Astrocyte (in vitro differentiated cells and primary cell): ENCODE measurements around the gene POU3F3. TPM values are rescaled to one million over a fixed set of nuclear protein-coding genes. Genes with fewer than 3 reads are reported as not detected.

Experiments used
- DNase-seq: peaks from one replicate; pipeline ENCODE4 v3.0.0-alpha.2; 2010; ENCODE audit warnings: low read depth
- FAIRE-seq: peaks from 2 replicates; lab custom pipeline; 2011; peaks lifted over from hg19 to GRCh38; lab: Jason Lieb, UNC
- H2AFZ ChIP-seq: 2 replicates; pipeline ENCODE4 v1.6.0; 2012; ENCODE audit warnings: low read depth, low read length, inconsistent platforms
- H3K27ac ChIP-seq: 2 replicates; pipeline ENCODE4 v1.5.1; 2011; ENCODE audit warnings: low read depth, low read length, inconsistent platforms
- H3K27me3 ChIP-seq: 2 replicates; pipeline ENCODE4 v1.6.0; 2011; ENCODE audit warnings: low read length, inconsistent platforms; ENCODE audit not compliant: insufficient read depth
- H3K36me3 ChIP-seq: 2 replicates; pipeline ENCODE4 v1.5.1; 2011; ENCODE audit warnings: low read length, inconsistent platforms; ENCODE audit not compliant: insufficient read depth
- H3K4me1 ChIP-seq: 2 replicates; pipeline ENCODE4 v1.5.1; 2011; ENCODE audit warnings: low read length, inconsistent platforms; ENCODE audit not compliant: insufficient read depth
- H3K4me2 ChIP-seq: 2 replicates; pipeline ENCODE4 v1.6.0; 2012; ENCODE audit warnings: low read length, inconsistent platforms
- H3K4me3 ChIP-seq: 2 replicates; pipeline ENCODE4 v1.5.1; 2011; ENCODE audit warnings: low read depth, mild to moderate bottlenecking, low read length, inconsistent platforms; ENCODE audit not compliant: insufficient read depth
- H3K79me2 ChIP-seq: 2 replicates; pipeline ENCODE4 v1.6.0; 2012; ENCODE audit warnings: mild to moderate bottlenecking, low read length, inconsistent platforms; ENCODE audit not compliant: insufficient read depth
- H3K9ac ChIP-seq: 2 replicates; pipeline ENCODE4 v1.6.0; 2012; ENCODE audit warnings: mild to moderate bottlenecking, low read length, inconsistent platforms
- H3K9me3 ChIP-seq: 2 replicates; pipeline ENCODE4 v1.5.1; 2012; ENCODE audit warnings: low read depth, mild to moderate bottlenecking, low read length, inconsistent platforms; ENCODE audit not compliant: insufficient read depth
- H4K20me1 ChIP-seq: 2 replicates; pipeline ENCODE4 v1.6.0; 2012; ENCODE audit warnings: low read length, inconsistent platforms; ENCODE audit not compliant: insufficient read depth
- H3K27ac Mint-ChIP-seq: one replicate; pipeline ENCODE4 v1.8.0; 2021; ENCODE audit warnings: mild to moderate bottlenecking, mixed read lengths; ENCODE audit not compliant: unreplicated experiment
- H3K27me3 Mint-ChIP-seq: one replicate; pipeline ENCODE4 v1.8.0; 2021; ENCODE audit warnings: low read depth, mixed read lengths; ENCODE audit not compliant: unreplicated experiment
- H3K36me3 Mint-ChIP-seq: one replicate; pipeline ENCODE4 v1.8.0; 2021; ENCODE audit warnings: low read depth, mixed read lengths; ENCODE audit not compliant: unreplicated experiment
- H3K4me1 Mint-ChIP-seq: one replicate; pipeline ENCODE4 v1.8.0; 2021; ENCODE audit warnings: low read depth, mixed read lengths; ENCODE audit not compliant: unreplicated experiment
- H3K4me3 Mint-ChIP-seq: one replicate; pipeline ENCODE4 v1.8.0; 2021; ENCODE audit warnings: mild to moderate bottlenecking, moderate library complexity, mixed read lengths; ENCODE audit not compliant: unreplicated experiment
- H3K9me3 Mint-ChIP-seq: one replicate; pipeline ENCODE4 v1.8.0; 2021; ENCODE audit warnings: mild to moderate bottlenecking, mixed read lengths; ENCODE audit not compliant: unreplicated experiment
- EZH2 ChIP-seq: IDR thresholded peaks from 2 replicates; pipeline ENCODE4 v1.6.1; 2012; ENCODE audit warnings: mild to moderate bottlenecking, low read length, inconsistent platforms; ENCODE audit not compliant: insufficient read depth
- total RNA-seq: library from RNA; stranded (reverse); gene quantifications from 2 replicates; pipeline ENCODE4 v1.2.1, GENCODE V29; 2021
- TF ChIP-seq, protein P1 (sequence below): IDR thresholded peaks from 2 replicates; pipeline ENCODE4 v1.5.1; 2011; ENCODE audit warnings: low read depth, mild to moderate bottlenecking, inconsistent platforms, low read length, moderate library complexity; ENCODE audit not compliant: insufficient read depth

POU3F3 gene
- total RNA-seq, 1 donor from 2014 or later, result 0.09 TPM

DNA sequence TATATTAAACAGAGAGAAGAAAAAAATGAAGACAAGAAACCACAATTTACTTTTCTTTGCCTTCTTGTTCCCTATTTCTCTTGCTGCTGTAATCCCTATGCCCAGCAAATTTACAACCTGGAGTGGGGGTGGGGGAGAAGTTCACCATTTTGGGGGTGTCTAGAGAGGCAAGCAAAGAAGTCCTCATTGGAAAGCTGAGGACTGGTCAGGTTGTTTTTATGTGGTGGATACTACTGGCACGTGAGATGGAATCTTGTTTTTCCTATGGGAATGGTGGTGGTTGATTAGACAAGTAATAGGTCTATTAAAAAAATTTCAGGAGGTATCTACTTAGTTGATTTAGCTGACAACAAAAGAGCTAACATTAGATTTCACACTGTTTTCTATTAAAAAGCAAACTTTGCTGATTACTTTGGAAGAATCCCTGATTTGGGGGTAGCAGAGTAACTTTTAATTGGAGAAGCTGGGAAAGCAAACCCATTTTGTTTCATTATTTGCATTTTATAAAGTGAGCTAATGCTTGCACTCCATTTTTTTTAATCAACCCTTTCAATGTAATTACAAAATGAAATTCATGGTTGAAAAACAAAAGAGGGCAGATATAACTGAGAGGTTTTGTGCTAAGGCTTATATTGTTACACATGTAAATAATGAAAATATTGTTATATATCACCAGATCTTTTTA lies 6.0 kb downstream of the POU3F3 start:
- H3K4me3 Mint-ChIP-seq, result no peak overlapping the region
- peaks cover 6% of the 10 kb centered on the region for H4K20me1 ChIP-seq
- H3K36me3 Mint-ChIP-seq, result peaks cover 5% of the 10 kb centered on the region
- H3K4me2 ChIP-seq, result peak overlapping the region; percentile 86
- H3K4me1 ChIP-seq, result peaks cover 17% of the 10 kb centered on the region
- peak overlapping the region; percentile 60 for H3K27ac ChIP-seq
- no peak for TF ChIP-seq EZH2
- TF ChIP-seq, protein P1, sequence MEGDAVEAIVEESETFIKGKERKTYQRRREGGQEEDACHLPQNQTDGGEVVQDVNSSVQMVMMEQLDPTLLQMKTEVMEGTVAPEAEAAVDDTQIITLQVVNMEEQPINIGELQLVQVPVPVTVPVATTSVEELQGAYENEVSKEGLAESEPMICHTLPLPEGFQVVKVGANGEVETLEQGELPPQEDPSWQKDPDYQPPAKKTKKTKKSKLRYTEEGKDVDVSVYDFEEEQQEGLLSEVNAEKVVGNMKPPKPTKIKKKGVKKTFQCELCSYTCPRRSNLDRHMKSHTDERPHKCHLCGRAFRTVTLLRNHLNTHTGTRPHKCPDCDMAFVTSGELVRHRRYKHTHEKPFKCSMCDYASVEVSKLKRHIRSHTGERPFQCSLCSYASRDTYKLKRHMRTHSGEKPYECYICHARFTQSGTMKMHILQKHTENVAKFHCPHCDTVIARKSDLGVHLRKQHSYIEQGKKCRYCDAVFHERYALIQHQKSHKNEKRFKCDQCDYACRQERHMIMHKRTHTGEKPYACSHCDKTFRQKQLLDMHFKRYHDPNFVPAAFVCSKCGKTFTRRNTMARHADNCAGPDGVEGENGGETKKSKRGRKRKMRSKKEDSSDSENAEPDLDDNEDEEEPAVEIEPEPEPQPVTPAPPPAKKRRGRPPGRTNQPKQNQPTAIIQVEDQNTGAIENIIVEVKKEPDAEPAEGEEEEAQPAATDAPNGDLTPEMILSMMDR, result no peak
- H3K27ac Mint-ChIP-seq, result peak overlapping the region; percentile 9
- H3K9me3 Mint-ChIP-seq, result peaks cover 19% of the 10 kb centered on the region
- FAIRE-seq, result no peak
- peaks cover 73% of the 10 kb centered on the region for H3K27me3 Mint-ChIP-seq
- H3K36me3 ChIP-seq, result no peaks in the 10 kb centered on the region
- DNase-seq, result no peak
- peaks cover 7% of the 10 kb centered on the region for H3K4me1 Mint-ChIP-seq
- H3K79me2 ChIP-seq, result peaks cover 84% of the 10 kb centered on the region
- peaks cover 27% of the 10 kb centered on the region for H3K27me3 ChIP-seq
- peak overlapping the region; percentile 88 for H3K9ac ChIP-seq
- no peaks in the 10 kb centered on the region for H3K9me3 ChIP-seq
- H2AFZ ChIP-seq, result no peak overlapping the region
- peak overlapping the region; percentile 61 for H3K4me3 ChIP-seq

DNA sequence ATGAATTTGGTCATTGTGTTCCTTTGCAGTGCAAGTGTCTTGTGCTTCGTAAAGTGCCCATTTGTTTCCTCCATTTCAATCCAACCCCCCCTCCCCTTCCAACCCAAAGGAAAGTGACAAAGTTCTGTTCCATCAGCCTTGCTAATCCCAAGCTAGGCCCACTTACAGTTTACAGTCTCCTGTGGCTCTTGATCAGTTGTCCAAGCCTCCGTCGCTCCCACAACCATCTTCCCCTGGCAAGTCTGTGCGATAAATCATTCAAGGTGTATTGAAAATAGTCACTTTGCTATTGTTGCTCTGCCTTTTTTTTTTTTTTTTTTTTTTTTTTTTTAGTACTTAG lies 6.5 kb downstream of the POU3F3 start:
- Mint-ChIP-seq H3K27me3 (peaks cover 78% of the 10 kb centered on the region), H3K36me3 (peaks cover 5% of the 10 kb centered on the region), H3K4me3 (no peak overlapping the region), H3K4me1 (peaks cover 7% of the 10 kb centered on the region), H3K9me3 (peaks cover 22% of the 10 kb centered on the region), H3K27ac (no peak overlapping the region)
- H3K9ac ChIP-seq, result peak overlapping the region; percentile 88
- H3K27me3 ChIP-seq, result peaks cover 27% of the 10 kb centered on the region
- peaks cover 17% of the 10 kb centered on the region for H3K4me1 ChIP-seq
- H3K27ac ChIP-seq, result peak overlapping the region; percentile 60
- peaks cover 87% of the 10 kb centered on the region for H3K79me2 ChIP-seq
- FAIRE-seq, result no peak
- H3K9me3 ChIP-seq, result no peaks in the 10 kb centered on the region
- no peaks in the 10 kb centered on the region for H3K36me3 ChIP-seq
- TF ChIP-seq, protein P1, result no peak
- no peak for TF ChIP-seq EZH2
- H3K4me3 ChIP-seq, result peak overlapping the region; percentile 61
- no peak overlapping the region for H2AFZ ChIP-seq
- H3K4me2 ChIP-seq, result peak overlapping the region; percentile 86
- H4K20me1 ChIP-seq, result peaks cover 6% of the 10 kb centered on the region
- no peak for DNase-seq
